Subcutaneous adipose tissue (tissue), 4 donors: ENCODE measurements around the gene PIGR. TPM values are rescaled to one million over a fixed set of nuclear protein-coding genes. Genes with fewer than 3 reads are reported as not detected.

Experiments
- total RNA-seq, 4 donors: library from RNA; depleted of rRNA; stranded (reverse); fragments of >200 nt; gene quantifications; one replicate each; pipeline ENCODE4 v1.1.0, GENCODE V29; 2016
- TF ChIP-seq, protein P1 (sequence below): fragments of 450-650 bp; IDR thresholded peaks from one replicate; pipeline ENCODE4 v1.5.1; 2016; ENCODE audit warnings: low read depth, mild to moderate bottlenecking, control low read depth, antibody characterized with exemption, moderate library complexity

Gene PIGR
- total RNA-seq, 4 donors from 2014 or later, result 0.22 to 2.4 (median 0.61) TPM

DNA sequence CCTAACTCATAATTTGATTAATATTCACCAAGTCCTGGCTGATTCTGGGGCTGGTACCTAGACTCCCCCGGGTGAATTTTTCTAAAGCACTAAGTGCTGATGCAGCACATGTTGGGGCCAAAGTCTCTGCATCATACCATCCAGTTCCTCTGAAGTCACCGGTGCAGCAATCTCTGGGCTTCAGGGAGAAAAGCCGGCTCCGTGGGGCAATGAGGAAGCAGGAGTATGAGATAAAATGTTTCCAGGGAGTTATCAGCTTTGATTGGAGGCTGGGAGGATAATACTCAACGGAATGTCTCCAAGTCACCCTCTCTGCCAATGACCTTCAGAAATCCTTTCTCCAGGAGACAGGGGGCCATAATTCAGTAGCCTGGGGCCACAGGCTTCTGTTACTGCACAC is 22.8 kb upstream of the PIGR start:
- TF ChIP-seq, protein P1, sequence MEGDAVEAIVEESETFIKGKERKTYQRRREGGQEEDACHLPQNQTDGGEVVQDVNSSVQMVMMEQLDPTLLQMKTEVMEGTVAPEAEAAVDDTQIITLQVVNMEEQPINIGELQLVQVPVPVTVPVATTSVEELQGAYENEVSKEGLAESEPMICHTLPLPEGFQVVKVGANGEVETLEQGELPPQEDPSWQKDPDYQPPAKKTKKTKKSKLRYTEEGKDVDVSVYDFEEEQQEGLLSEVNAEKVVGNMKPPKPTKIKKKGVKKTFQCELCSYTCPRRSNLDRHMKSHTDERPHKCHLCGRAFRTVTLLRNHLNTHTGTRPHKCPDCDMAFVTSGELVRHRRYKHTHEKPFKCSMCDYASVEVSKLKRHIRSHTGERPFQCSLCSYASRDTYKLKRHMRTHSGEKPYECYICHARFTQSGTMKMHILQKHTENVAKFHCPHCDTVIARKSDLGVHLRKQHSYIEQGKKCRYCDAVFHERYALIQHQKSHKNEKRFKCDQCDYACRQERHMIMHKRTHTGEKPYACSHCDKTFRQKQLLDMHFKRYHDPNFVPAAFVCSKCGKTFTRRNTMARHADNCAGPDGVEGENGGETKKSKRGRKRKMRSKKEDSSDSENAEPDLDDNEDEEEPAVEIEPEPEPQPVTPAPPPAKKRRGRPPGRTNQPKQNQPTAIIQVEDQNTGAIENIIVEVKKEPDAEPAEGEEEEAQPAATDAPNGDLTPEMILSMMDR, result no peak

DNA sequence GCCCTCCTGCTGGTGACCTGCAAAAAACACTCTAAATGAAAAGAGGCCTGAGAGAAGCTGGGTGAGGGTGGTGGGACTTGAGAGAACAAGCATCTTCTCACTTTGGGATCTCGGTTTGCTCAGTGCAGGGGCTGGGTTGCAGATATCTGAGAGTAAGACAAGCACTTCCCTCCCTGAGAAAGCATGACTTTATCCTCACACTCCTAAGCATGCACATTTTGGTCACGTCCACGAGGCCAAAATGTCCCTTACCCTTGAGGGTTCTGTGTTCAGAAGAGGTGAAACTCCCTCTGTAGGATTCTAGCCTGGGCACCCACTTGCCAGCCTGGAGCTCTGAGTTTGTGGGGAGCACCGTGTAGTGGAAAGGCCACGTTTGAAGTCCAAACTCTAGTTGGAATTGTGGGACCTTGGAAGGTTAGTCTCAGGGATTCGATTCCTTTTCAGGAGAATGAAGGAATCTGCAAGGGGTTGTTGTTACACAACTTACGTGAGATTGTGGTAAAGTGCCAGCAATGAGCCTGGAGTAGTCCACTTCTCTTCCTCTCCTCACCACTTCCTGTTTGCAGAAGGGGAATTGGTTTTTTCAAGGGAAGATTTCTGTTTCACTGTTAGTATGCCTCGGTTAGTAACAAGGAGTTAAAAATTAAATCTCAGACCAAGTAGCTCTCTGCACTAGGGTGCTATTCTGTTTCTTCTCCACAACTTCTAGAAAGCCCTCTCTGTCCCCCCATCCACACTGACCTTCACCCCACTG is 21.0 kb upstream of the PIGR start:
- TF ChIP-seq, protein P1, result no peak

DNA sequence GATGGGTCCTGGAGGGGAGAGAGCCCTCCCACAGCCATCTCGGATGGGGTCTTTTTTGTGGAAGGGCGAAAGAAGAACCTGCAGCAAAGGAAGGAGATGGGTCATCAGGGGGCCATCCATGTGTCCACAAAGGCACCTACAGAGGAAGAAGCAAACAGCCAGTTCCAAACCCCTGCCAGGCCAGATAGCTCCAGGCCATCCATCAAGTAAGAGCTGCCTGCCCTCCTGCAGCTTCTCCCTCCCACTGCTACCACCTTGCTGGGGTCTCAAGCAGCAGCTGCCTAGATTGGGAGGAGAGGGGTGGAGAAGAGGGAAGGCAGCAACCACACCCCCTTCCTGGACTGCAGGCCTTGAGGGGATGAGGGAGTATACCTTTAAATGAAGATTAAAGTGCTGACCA is 19.5 kb upstream of the PIGR start:
- TF ChIP-seq, protein P1, result no peak

DNA sequence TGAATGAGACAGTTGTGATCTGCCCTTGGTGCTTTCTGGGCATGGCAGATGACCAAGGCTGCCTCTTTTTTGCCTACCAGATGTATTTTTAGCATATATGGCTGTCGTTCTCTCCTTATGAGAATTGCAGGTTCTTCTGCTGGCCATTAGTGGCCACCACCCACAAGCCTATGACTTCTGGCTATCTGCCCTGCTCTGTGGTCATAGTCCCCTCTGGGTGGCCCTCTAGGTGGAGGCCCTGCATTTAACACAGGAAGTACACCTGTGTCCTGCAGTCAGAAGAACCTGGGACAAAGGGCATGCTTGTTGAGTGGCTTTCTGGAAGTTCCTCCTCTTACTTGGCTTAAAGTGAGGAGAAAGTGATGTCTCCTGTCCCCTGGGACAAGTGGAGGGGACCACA is 17.5 kb upstream of the PIGR start:
- TF ChIP-seq, protein P1, result no peak

DNA sequence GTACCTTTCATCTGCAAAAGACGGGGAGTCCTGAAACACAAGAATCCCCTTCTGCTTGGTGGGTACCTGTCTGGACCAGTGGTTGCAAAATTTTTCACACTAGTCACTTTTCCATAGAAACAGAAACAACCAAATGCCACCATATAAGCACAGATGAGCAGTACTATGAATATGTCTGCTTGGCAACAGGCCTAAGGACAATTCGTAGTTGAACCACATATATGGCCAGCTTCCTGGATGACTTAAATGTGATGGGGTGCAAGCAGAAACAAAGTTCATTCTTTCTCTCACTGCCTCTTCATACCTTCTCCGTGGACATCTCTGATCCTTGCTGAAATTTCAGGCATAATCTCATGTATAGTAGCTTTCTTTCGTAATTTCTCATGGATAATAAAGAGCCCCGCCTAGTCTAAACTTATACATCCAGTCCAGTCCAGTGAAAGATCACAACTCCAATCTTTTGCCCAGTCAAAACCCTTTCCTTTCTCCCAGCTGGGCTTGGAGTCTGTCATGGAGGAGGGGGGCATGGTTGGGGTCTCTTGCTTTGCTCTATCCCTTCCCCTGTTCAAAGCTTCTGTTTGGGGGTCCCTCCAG is 16.9 kb upstream of the PIGR start:
- TF ChIP-seq, protein P1, result no peak

DNA sequence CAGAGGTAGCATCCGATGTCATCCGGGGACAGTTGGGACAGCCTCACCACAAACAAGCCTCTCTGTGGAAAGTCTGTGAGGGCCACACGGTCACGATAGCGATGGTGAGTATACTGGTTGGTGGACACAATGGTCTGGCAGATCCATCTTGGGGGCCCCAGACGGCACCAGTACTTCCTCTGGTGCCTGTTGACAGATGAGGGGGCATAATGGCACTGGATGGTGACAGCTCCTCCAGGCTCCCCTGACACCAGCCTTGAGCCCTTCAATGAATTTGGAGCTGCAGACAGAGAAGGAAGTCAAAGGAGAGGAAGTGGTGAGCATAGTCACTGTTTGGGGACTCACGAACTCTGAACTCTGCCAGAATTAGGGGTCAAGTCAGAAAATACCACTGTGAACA is 16.0 kb upstream of the PIGR start:
- TF ChIP-seq, protein P1, result no peak

DNA sequence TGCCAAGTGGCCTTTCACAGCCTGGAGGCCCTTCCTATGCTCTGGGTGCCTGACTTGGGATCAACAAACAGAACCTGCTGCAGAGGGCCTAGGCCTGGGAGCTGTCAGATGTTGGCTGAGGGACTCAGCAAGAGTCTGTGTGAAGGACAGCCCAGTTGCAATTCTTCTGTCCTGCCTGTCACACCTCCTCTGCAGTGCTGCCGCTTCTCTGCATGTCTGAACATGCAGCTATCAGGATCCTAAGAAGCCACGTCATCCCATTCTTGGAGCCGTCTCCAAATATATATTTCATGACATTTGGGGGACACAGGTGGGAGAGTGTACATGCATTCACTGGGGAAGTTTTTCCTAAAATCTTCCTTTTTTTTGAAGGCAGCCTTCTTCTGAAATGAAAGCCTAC is 15.4 kb upstream of the PIGR start:
- TF ChIP-seq, protein P1, result no peak
